Activated CD4-positive, alpha-beta T cell treated with anti-CD3 and anti-CD28 coated beads, Interleukin-2, amount 50 U/mL, for 1 hour (primary cell): ENCODE results near the gene SDSL.

Source experiments
- DNase-seq: peaks from one replicate; pipeline ENCODE4 v3.0.0-alpha.2; 2020

Gene SDSL, protein sequence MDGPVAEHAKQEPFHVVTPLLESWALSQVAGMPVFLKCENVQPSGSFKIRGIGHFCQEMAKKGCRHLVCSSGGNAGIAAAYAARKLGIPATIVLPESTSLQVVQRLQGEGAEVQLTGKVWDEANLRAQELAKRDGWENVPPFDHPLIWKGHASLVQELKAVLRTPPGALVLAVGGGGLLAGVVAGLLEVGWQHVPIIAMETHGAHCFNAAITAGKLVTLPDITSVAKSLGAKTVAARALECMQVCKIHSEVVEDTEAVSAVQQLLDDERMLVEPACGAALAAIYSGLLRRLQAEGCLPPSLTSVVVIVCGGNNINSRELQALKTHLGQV

DNA sequence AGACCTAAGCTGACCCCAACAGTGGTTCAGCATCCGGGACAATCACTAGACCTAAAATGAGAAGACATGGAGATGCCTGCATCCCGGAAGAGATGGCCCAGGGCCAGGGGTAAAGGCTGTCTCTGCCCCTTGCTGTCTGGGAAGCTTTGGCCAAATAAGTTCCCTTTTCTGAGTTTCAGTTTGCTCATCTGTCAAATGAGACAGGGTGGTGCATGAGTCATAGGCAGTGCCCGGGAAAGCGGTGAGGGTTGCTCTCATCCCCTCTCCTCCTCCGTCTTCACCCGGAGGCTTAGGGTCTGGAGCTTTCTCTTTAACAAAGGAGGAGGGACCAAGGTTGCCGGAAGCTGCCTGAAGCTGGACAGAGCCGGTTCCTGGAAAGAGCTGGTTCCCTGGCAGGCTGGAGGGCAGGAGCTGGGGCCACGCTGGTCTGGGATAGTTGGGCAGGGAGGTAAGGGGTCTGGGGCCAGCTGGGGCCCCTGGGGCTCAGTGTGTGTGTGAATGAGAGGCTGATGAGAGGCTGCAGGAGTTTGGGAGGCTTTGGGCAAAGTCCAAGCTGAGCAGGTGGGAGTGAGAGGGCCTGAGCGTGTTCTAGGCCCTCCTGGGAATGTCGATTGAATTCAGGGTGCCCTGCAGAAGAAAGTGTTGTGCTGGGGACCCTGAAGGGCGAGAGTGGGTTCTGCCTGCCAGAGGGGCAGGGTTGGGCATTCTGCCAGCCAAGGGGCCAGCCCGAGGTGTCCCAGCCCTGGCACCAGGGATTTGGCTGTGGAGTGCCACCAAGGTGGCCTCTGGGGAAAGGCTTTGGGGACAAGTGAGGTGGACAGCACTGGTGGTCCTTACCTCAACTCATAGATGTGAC is at the start of gene SDSL:
TSS of gene SDSL (plus strand) at position 351 of the 856 bp plus-strand sequence. CDS start 5,603 bp downstream, outside the sequence.
- no peak for DNase-seq

DNA sequence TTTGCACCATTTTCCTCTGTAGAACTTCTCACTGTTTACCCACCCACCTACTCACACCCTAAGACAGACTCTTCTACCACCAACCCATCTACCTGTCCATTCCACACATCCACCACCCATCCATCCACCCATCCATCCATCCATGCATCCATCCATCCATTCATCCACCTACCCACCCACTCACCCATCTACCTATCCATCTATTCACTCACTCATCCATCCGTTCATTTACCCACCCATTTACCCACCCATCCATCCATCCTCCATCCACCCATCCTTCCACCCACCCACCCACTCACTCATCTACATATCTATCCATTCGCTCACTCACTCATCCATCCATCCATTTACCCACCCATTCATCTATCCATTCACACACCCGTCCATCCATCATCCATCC is 48.7 kb upstream of the SDSL start:
- no peak for DNase-seq

- no peak for DNase-seq
Measured at GRCh38 chr12:113373969-113374368, 48.2 kb upstream of the SDSL start.

DNA sequence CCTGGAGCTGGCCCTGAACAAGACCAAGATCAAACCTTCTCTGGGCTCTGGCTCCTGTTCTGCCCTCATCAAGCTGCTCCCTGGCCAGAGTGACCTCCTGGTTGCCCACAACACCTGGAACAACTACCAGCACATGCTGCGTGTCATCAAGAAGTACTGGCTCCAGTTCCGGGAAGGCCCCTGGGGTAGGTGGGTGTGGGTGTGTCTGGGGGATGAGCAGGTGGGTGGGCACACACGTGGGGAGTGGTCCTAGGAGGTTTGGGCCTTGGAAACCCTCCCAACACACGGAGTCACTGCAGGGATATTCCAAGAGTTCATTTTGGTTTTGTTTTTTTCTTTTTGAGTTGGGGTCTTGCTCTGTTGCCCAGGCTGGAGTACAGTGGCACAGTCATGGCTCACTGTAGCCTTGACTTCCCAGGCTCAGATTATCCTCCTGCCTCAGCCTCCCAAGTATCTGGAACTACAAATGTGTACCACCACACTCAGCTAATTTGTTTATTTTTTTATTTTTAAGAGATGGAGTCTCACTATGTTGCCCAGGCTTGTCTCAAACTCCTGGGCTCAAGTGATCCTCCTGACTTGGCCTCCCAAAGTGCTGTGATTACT is 47.3 kb upstream of the SDSL start:
- DNase-seq = no peak

GRCh38 chr12:113378291-113378690 is 43.9 kb upstream of the SDSL start:
- DNase-seq = no peak

GRCh38 chr12:113381220-113381619 is 41.0 kb upstream of the SDSL start:
- no peak for DNase-seq

GRCh38 chr12:113382206-113382605 is 40.0 kb upstream of the SDSL start:
- DNase-seq = no peak

- no peak for DNase-seq
Measured at GRCh38 chr12:113384778-113385177, 37.4 kb upstream of the SDSL start.

DNA sequence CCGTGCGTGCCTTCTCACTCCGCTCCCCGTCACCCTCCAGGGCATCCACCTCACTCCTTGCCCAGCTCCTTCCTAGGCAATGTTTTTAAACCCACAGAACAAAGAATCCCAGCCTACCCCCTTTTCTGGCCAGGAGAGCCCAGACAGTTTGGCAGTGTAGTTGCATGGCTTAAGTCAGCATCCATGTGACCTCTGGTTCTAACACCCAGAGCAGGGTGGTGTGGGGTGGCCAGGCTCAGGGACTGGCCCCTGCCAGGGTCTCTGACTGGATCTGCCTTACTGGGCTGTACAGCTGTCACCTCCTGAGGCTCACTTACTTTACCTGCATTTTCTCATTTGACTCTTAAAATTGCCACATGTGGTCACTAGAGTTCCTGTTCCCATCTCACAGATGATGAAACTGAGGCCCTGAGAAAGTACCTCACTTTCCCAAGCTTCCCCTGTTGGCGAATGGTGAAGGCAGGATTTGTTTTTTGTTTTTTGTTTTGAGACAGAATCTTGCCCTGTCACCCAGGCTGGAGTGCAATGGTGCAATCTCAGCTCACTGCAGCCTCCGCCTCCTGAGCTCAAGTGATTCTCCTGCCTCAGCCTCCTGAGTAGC is 36.8 kb upstream of the SDSL start:
- DNase-seq = no peak

GRCh38 chr12:113386866-113387566 is 35.2 kb upstream of the SDSL start:
- no peak for DNase-seq

GRCh38 chr12:113387631-113388030 is 34.5 kb upstream of the SDSL start:
- no peak for DNase-seq

- DNase-seq = no peak
Measured at GRCh38 chr12:113388351-113388750, 33.8 kb upstream of the SDSL start.

GRCh38 chr12:113390064-113391043 is 31.8 kb upstream of the SDSL start:
- DNase-seq = no peak

- DNase-seq = no peak
Measured at GRCh38 chr12:113391145-113391544, 31.0 kb upstream of the SDSL start.

- no peak for DNase-seq
Measured at GRCh38 chr12:113391650-113392337, 30.4 kb upstream of the SDSL start.

DNA sequence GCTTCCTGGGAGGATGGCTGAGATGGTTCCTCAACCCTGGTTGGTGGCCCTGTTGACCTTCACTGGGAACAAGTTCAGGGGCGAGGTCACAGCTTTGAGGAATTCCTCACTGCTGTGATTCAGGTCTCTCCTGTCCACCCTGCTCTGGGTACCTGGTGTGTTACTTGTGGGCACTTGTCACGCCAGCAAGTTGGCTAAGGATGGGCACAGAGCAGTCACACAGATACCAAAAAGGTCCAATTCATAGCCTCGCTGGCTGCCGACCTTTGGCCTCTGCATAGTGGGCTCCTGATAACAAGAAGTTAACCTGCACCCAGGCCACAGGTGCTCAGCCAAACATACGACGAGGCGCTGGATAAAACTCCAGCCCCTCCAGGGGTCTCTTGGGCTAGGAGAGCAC is 29.7 kb upstream of the SDSL start:
- no peak for DNase-seq

DNA sequence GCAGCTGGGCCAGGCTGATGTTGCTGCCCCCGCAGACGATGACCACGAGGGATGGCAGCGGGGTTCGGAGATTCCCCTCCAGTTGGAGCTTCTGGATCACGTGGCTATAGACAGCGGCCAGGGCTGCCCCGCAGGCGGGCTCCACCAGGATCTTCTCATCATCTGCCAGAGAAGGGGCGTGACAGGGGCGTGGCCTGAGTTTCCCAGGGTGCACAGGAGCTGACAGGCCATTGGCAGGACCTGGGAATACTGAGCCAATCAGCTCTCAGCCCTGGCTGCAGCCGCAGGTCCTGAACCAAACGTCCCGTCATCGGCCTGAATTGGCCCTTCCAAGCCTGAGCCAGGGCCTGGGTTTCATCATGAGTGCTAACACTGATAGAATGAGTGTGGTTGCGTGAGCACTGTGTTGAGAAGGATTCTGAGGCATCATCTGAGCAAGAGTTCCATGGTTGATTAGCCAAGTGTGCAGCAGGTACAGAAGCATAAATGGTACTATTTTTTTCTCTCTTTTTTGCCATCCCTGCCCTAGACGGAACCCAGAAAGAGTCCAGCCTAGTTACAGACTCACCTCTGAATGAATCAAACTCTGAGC is 29.1 kb upstream of the SDSL start:
- no peak for DNase-seq

GRCh38 chr12:113393749-113394148 is 28.4 kb upstream of the SDSL start:
- no peak for DNase-seq

- DNase-seq = no peak
Measured at GRCh38 chr12:113395119-113395518, 27.1 kb upstream of the SDSL start.

- no peak for DNase-seq
Measured at GRCh38 chr12:113396200-113396599, 26.0 kb upstream of the SDSL start.
